Embryonic facial prominence (tissue), 1 donor: ENCODE measurements around the gene KCNT1.

ENCODE experiments used
- DNase-seq: peaks from one replicate; pipeline ENCODE4 v3.0.0-alpha.2; 2016; ENCODE audit errors: extremely low spot score

KCNT1 gene

DNA sequence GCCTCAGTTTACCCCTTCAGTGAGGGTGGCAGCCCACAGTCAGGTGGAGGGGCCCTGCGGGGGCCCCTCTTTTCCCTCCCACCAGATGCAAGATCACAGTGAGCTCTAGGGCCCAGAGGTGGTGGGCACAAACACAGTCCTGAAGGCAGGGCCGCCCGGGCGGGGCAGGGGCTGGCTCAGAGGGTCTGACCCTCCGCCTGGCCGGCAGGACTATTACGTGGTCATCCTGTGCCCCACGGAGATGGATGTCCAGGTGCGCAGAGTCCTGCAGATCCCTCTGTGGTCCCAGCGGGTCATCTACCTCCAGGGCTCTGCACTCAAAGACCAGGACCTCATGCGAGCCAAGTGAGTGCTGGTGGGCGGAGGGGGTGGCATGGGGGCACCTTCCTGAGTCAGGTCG is 63.4 kb downstream of the KCNT1 start:
- no peak for DNase-seq

DNA sequence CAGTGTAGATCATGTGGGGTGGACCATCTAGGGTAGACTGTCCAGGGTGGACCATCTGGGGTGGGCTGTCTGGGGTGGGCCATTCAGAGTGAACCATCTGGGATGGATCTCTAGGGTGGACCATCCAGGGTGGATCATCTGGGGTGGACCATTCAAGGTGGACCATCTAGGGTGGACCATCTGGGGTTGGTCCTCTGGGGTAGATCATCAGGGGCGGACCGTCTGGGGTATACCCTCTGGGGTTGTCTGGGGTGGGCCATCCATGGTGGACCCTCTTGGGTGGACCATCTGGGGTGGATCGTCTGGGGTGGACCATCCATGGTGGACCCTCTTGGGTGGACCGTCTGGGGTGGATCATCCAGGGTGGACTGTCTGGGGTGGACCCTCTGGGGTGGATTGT is 64.3 kb downstream of the KCNT1 start:
- DNase-seq: no peak

- DNase-seq: no peak
Measured at GRCh38 chr9:135766707-135767106, 64.7 kb downstream of the KCNT1 start.

DNA sequence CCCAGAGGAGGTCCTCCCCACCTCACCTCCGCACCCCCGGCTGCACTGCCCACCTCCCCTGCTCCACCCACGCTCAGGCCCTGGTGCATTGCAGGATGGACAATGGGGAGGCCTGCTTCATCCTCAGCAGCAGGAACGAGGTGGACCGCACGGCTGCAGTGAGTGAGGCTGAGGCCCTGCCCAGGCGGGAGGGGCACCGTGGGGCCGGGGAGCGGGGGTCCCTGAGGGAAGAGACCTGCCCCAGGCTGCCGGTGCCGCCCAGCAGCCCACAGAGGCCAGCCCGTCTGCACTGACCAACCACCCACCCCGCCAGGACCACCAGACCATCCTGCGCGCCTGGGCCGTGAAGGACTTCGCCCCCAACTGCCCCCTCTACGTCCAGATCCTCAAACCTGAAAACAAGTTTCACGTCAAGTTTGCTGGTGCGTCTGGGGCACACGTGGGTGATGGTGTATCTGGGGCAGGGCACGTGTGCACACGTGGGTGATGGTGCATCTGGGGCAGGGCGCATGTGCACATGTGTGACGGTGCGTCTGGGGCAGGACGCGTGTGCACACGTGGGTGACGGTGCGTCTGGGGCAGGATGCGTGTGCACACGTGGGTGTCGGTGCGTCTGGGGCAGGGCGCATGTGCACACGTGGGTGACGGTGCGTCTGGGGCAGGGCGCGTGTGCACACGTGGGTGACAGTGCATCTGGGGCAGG is 66.7 kb downstream of the KCNT1 start:
- no peak for DNase-seq

DNA sequence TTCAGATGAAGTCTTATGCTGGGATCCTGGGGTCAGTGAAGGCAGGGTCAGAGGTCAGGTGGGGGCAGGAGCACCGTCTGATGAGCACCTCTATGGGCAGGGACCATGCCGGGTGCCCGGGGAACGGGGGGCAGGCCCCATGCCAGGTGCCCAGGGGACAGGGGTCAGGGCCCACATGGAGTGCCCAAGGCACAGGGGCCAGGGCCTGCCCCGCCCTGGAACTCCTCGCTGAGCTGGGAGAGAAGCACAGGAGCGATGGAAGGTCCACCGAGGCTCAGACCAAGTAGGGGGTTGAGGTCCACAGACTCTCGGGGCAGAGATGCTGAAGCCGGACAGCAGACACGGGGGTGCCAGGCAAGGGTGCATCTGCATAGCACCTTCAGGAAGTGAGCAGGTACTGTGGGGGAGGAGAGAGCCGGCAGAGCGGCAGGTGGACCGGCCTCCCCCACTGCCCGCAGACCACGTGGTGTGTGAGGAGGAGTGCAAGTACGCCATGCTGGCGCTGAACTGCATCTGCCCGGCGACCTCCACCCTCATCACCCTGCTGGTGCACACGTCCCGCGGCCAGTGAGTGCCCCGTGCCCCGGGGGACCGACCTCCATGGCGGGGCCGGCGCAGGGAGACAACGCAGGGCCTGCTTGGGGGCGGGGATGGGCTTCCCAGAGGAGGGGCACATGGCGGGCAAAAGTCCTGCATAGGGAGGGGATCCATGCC is 67.7 kb downstream of the KCNT1 start:
- no peak for DNase-seq

GRCh38 chr9:135770203-135770535 is 68.2 kb downstream of the KCNT1 start:
- DNase-seq: no peak

- DNase-seq: no peak
Measured at GRCh38 chr9:135770771-135771170, 68.8 kb downstream of the KCNT1 start.

DNA sequence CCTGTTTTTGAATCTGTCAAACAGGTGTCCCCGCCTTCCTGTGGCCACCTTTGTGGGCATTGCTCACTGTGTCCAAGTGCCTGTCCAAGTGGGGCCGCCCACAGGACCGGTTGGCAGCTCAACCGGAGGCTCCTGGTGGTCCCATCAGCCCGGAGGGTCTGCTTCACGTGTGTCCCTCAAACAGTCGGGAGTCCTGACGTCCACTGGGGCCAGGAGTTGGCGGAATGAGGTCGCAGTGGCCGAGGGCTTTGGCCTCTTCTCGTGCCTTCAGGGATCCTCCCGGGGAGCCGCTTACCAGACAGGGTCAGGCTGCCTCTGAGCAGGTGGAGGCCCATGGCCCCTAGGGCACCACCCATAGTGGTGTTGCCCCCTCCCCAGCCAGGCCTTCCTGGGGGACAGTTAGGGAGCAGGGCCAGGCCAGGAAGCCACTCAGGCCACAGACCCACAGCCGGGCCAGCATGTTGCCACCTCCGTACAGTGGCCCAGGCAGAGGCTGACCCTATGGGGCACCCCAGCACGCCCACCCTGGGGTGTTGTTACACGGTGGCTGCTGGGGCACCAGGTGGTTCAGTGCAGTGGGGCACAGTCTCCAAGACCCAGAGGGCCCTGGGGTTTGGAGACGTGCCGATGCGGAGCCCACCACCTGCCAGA is 69.5 kb downstream of the KCNT1 start:
- no peak for DNase-seq

GRCh38 chr9:135772056-135772646 is 70.2 kb downstream of the KCNT1 start:
- DNase-seq: no peak

DNA sequence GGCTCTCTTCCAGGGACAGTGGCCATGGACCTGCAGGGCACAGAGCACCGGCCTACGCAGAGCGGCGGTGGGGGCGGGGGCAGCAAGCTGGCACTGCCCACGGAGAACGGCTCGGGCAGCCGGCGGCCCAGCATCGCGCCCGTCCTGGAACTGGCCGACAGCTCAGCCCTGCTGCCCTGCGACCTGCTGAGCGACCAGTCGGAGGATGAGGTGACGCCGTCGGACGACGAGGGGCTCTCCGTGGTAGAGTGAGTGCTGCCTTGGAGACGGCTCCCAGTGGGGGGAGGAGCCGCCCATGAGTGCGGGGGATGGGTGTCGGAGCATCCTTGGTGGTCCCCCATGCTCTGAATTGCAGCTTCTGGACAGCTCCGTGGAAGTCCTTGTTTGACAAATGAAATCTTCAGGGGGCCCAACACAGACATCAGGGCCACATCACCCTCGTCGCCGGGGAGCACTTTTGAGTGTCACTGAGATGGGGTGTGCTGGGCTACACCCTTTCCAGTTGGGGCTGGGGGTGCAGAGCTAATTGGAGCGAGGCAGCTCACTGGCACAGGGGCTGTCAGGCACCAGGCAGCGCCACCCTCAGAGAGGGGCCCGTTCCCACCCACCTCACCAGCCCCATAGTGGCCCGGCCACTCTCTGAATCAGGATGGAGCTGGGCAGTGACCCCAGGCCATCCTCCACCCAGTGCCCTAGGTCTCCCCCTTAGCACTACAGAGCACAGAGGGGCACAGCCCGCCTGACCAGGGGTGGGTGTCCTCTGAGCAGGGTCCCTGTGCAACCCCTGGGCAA is 70.9 kb downstream of the KCNT1 start:
- DNase-seq: no peak

DNA sequence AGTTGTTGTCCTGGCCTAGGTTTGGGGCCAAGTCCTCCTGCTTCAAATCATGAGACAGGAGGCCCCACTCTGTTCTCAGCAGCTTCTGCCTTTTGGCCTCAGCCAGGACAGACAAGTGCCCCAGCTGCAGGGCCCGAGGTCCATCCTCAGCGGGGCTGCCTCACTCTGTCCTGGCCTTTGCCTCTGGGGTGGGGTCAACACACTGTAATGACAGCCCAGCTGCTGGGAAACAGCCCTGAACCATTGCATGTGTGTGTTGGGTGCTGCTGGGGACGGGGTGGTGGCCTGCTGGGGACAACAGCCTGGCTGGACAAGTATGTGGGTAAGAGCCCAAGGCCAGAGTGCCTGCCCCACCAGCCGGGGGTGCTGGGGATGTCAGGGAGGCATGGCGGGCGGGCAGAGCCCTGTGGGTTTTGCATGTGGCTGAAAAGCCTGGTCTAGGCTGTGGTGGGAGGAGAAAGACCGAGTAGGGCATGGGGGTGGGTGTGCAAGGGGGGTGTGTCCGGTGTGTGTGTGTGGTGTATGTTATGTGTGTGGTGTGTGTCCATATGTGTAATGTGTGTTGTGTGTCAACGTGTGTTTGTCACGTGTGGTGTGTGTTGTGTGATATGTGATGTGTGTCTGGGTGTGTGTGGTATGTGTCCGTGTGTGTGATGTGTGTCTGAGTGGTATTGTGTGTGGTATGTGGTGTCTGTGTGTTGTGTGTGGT is 71.7 kb downstream of the KCNT1 start:
- no peak for DNase-seq

DNA sequence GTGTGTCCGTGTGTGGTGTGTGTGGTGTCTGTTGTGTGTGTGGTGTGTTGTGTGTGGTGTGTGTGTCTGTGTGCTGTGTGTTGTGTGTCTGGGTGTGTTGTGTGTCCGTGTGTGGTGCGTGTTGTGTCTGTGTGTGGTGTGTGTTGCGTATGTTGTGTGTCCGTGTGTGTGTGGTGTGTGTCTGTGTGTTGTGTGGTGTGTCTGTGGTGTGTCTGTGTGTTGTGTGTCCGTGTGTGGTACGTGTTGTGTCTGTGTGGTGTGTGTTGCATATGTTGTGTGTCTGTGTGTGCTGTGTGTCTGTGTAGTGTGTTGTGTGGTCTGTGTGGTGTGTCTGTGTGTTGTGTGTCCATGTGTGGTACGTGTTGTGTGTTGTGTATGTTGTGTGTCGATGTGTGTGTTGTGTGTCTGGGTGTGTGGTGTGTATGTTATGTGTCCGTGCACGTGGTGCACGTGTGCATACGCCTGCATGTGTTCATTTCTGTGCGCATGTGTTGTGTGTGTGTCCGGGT is 72.3 kb downstream of the KCNT1 start:
- DNase-seq: no peak

- DNase-seq: no peak
Measured at GRCh38 chr9:135774794-135775525, 73.0 kb downstream of the KCNT1 start.

- DNase-seq: no peak
Measured at GRCh38 chr9:135775911-135776310, 73.9 kb downstream of the KCNT1 start.

DNA sequence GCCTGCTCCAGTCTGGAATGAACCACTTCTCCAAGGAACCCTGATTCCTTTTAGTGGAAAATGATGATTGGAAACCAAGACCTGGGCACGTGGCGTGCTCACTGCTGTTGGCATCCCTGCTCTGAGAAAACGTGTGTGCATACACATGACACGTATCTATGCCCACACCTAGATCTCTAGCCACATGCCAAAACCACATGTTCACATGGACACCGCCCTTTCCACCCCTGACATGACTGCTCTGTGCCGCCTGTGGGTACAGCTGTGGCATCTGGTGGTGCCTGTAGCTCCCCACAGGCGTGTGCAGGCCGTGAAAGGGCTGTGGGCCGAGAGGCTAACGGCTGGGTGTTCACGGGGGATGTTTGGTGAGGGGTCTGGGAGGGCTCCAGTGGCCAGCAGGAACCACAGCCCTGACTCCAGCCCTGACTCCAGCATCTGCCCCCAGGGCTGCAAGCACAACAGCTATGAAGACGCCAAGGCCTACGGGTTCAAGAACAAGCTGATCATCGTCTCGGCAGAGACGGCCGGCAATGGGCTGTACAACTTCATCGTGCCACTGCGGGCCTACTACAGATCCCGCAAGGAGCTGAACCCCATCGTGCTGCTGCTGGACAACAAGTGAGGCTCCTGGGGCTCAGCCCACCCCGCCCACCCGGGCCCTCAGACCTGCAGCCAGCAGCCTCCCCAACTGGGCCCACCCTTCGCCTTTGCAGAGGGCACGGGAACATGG is 75.1 kb downstream of the KCNT1 start:
- no peak for DNase-seq

GRCh38 chr9:135777623-135778177 is 75.7 kb downstream of the KCNT1 start:
- no peak for DNase-seq

DNA sequence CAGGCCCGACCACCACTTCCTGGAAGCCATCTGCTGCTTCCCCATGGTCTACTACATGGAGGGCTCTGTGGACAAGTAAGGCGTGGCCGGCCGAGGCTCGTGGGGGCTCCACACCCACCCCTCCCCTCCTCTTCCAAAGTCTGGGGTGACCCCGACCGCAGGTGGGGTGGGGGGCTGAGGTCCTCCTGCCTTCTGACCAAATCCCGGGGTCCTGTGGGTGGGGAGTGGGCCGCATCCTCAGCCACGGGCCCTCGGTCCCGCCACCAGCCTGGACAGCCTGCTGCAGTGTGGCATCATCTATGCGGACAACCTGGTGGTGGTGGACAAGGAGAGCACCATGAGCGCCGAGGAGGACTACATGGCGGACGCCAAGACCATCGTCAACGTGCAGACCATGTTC is 76.4 kb downstream of the KCNT1 start:
- DNase-seq: no peak

GRCh38 chr9:135779571-135779970 is 77.6 kb downstream of the KCNT1 start:
- no peak for DNase-seq

- DNase-seq: no peak
Measured at GRCh38 chr9:135780086-135780485, 78.1 kb downstream of the KCNT1 start.
